AG20443 (cell line): ENCODE measurements around the gene MYO1G.
"Not testable (repeated sequence)": the region's sequence is repeated elsewhere in the genome, so short reads cannot be mapped to it uniquely, and the experiment has no call there.

Source experiments
- DNase-seq: peaks from one replicate; pipeline ENCODE4 v3.0.0; 2012; ENCODE audit warnings: low spot score, mixed read lengths

MYO1G gene

GRCh38 chr7:44978511-44979366 lies at the start of gene MYO1G:
MYO1G (minus strand) TSS chr7:44979015; CDS start chr7:44978961, 54 bp downstream.
- DNase-seq, result no peak

- no peak for DNase-seq
These were observed 49.5 kb upstream of the MYO1G start for GRCh38 chr7:45028138-45028919.

- no peak for DNase-seq
These were observed 48.9 kb upstream of the MYO1G start for GRCh38 chr7:45027774-45028114.

GRCh38 chr7:45026984-45027773 lies 48.4 kb upstream of the MYO1G start:
- peak; percentile 21 for DNase-seq

- no peak for DNase-seq
These were observed 47.2 kb upstream of the MYO1G start for GRCh38 chr7:45026013-45026412.

- not testable (repeated sequence) for DNase-seq
These were observed 46.7 kb upstream of the MYO1G start for GRCh38 chr7:45025473-45025872.

GRCh38 chr7:45024126-45024744 lies 45.4 kb upstream of the MYO1G start:
- no peak for DNase-seq

- DNase-seq, result peak; percentile 40
These were observed 42.9 kb upstream of the MYO1G start for GRCh38 chr7:45021604-45022296.

- no peak for DNase-seq
These were observed 42.1 kb upstream of the MYO1G start for GRCh38 chr7:45020915-45021314.

GRCh38 chr7:45017253-45017652 lies 38.4 kb upstream of the MYO1G start:
- DNase-seq, result no peak

GRCh38 chr7:45015313-45015712 lies 36.5 kb upstream of the MYO1G start:
- DNase-seq, result no peak

GRCh38 chr7:45013465-45013967 lies 34.7 kb upstream of the MYO1G start:
- DNase-seq, result no peak

- DNase-seq, result no peak
These were observed 28.9 kb upstream of the MYO1G start for GRCh38 chr7:45007571-45008328.

- no peak for DNase-seq
These were observed 28.3 kb upstream of the MYO1G start for GRCh38 chr7:45007106-45007505.

GRCh38 chr7:45003789-45004188 lies 25.0 kb upstream of the MYO1G start:
- DNase-seq, result no peak

- DNase-seq, result no peak
These were observed 23.0 kb upstream of the MYO1G start for GRCh38 chr7:45001826-45002225.

- DNase-seq, result no peak
These were observed 22.4 kb upstream of the MYO1G start for GRCh38 chr7:45001138-45001694.

GRCh38 chr7:45000093-45001032 lies 21.5 kb upstream of the MYO1G start, which contains the start of gene CCM2:
CCM2 (plus strand) TSS chr7:45000201; CDS start chr7:45000334, 133 bp downstream.
- DNase-seq, result peak; percentile 53
